GM23338 (cell line): ENCODE data around the gene HSPB2. TPM values are rescaled to one million over a fixed set of nuclear protein-coding genes. Genes with fewer than 3 reads are reported as not detected.

Experiments used
- ATAC-seq: fragments of 200-7000 bp; cut with Tn5 transposase; 3 replicates; pipeline ENCODE4 v1.9.1; 2020
- DNase-seq: peaks from one replicate; pipeline ENCODE4 v3.0.0-alpha.2; 2015; ENCODE audit warnings: low spot score
- H2AFZ ChIP-seq: fragments of 200-600 bp; sonication (generic); 2 replicates; pipeline ENCODE4 v1.8.0; 2016; ENCODE audit warnings: antibody characterized with exemption, mild to moderate bottlenecking, moderate library complexity
- H3F3A ChIP-seq: fragments of 200-600 bp; sonication (generic); replicated peaks from 2 replicates; pipeline ENCODE4 v1.8.0; 2017; ENCODE audit warnings: antibody characterized with exemption, mixed run types, low read depth
- H3K27ac ChIP-seq: fragments of 200-600 bp; sonication (generic); 2 replicates; pipeline ENCODE4 v1.6.1; 2016; ENCODE audit warnings: low read depth
- H3K27me3 ChIP-seq: fragments of 200-600 bp; sonication (generic); 2 replicates; pipeline ENCODE4 v1.8.0; 2016; ENCODE audit warnings: mild to moderate bottlenecking, mixed run types, moderate library complexity; ENCODE audit not compliant: insufficient read depth
- H3K36me3 ChIP-seq: fragments of 200-600 bp; sonication (generic); 2 replicates; pipeline ENCODE4 v1.8.0; 2016; ENCODE audit warnings: mild to moderate bottlenecking; ENCODE audit not compliant: insufficient read depth
- H3K4me1 ChIP-seq: fragments of 200-600 bp; sonication (generic); 2 replicates; pipeline ENCODE4 v1.8.0; 2016; ENCODE audit warnings: mild to moderate bottlenecking, moderate library complexity; ENCODE audit not compliant: insufficient read depth
- H3K4me2 ChIP-seq: fragments of 200-600 bp; sonication (generic); 2 replicates; pipeline ENCODE4 v1.7.1; 2017; ENCODE audit warnings: mixed run types
- H3K4me3 ChIP-seq: fragments of 200-600 bp; sonication (generic); 2 replicates; pipeline ENCODE4 v1.6.1; 2016; ENCODE audit warnings: mixed run types
- H3K79me2 ChIP-seq: fragments of 200-600 bp; sonication (generic); replicated peaks from 2 replicates; pipeline ENCODE4 v1.8.0; 2017; ENCODE audit warnings: mild to moderate bottlenecking; ENCODE audit not compliant: insufficient read depth
- H3K9me2 ChIP-seq: fragments of 200-600 bp; sonication (generic); 2 replicates; pipeline ENCODE4 v1.8.0; 2017; ENCODE audit not compliant: insufficient read depth
- H4K20me1 ChIP-seq: fragments of 200-600 bp; sonication (generic); replicated peaks from 2 replicates; pipeline ENCODE4 v1.8.0; 2017; ENCODE audit warnings: mild to moderate bottlenecking; ENCODE audit not compliant: insufficient read depth
- H3K27ac Mint-ChIP-seq: 2 replicates; pipeline ENCODE4 v1.8.0; 2020; ENCODE audit warnings: inconsistent platforms, mild to moderate bottlenecking, moderate library complexity, mixed read lengths
- H3K27me3 Mint-ChIP-seq: 3 replicates; pipeline ENCODE4 v1.8.0; 2022; ENCODE audit warnings: low read depth, mild to moderate bottlenecking, moderate library complexity, mixed read lengths, inconsistent platforms; ENCODE audit not compliant: insufficient read depth, poor library complexity
- H3K36me3 Mint-ChIP-seq: 3 replicates; pipeline ENCODE4 v1.8.0; 2021; ENCODE audit warnings: low read depth, mild to moderate bottlenecking, inconsistent platforms, moderate library complexity, mixed read lengths
- H3K4me1 Mint-ChIP-seq: 3 replicates; pipeline ENCODE4 v1.8.0; 2020; ENCODE audit warnings: mild to moderate bottlenecking, inconsistent platforms, mixed read lengths
- H3K4me3 Mint-ChIP-seq: 3 replicates; pipeline ENCODE4 v1.8.0; 2021; ENCODE audit warnings: moderate library complexity, mild to moderate bottlenecking, inconsistent platforms, mixed read lengths
- H3K9me3 Mint-ChIP-seq: 3 replicates; pipeline ENCODE4 v1.8.0; 2020; ENCODE audit warnings: moderate library complexity, mild to moderate bottlenecking, inconsistent platforms, mixed read lengths
- CREB1 ChIP-seq: fragments of 250-450 bp; sonication (Bioruptor Pico); IDR thresholded peaks from 2 replicates; pipeline ENCODE4 v1.5.0; 2020; ENCODE audit warnings: low read depth, mild to moderate bottlenecking, moderate library complexity
- EZH2 ChIP-seq: fragments of 200-600 bp; sonication (generic); IDR thresholded peaks from one replicate; pipeline ENCODE4 v1.8.0; 2017; ENCODE audit warnings: antibody characterized with exemption, mild to moderate bottlenecking, low read depth; ENCODE audit not compliant: unreplicated experiment
- EZH2phosphoT487 ChIP-seq: fragments of 200-600 bp; sonication (generic); IDR thresholded peaks from one replicate; pipeline ENCODE4 v1.8.1; 2018; ENCODE audit warnings: antibody characterized with exemption; ENCODE audit not compliant: unreplicated experiment
- JUNB ChIP-seq: IDR thresholded peaks from one replicate; pipeline ENCODE4 v1.6.1; 2016; ENCODE audit warnings: antibody characterized with exemption; ENCODE audit not compliant: unreplicated experiment
- NANOG ChIP-seq: IDR thresholded peaks from 2 replicates; pipeline ENCODE4 v1.6.1; 2016; ENCODE audit warnings: antibody characterized with exemption, borderline replicate concordance
- POLR2AphosphoS5 ChIP-seq: IDR thresholded peaks from 2 replicates; pipeline ENCODE4 v1.6.1; 2016; ENCODE audit warnings: antibody characterized with exemption, low read depth
- STAT1 ChIP-seq: IDR thresholded peaks from one replicate; pipeline ENCODE4 v1.6.1; 2016; ENCODE audit warnings: antibody characterized with exemption; ENCODE audit not compliant: unreplicated experiment
- ZNF114 ChIP-seq: fragments of 250-450 bp; sonication (Bioruptor Pico); IDR thresholded peaks from 2 replicates; pipeline ENCODE4 v1.5.0; 2020; ENCODE audit warnings: mild to moderate bottlenecking, moderate library complexity
- ZNF331 ChIP-seq: fragments of 250-450 bp; sonication (Bioruptor Pico); IDR thresholded peaks from 2 replicates; pipeline ENCODE4 v1.5.0; 2020; ENCODE audit warnings: low read depth, mild to moderate bottlenecking, moderate library complexity
- polyA plus RNA-seq: library from polyadenylated mRNA; unstranded; fragments of >200 nt; fragmentation: Nextera tagmentation; extraction: Ambion mirVana; gene quantifications from 2 replicates; pipeline ENCODE4 v1.2.1, GENCODE V29; 2016
- total RNA-seq: library from RNA; depleted of rRNA; stranded (reverse); fragments of >200 nt; shearing (Covaris generic); gene quantifications from 2 replicates; pipeline ENCODE4 v1.2.3, GENCODE V29; 2014
- TF ChIP-seq, protein P1 (sequence below): IDR thresholded peaks from one replicate; pipeline ENCODE4 v1.6.1; 2018; ENCODE audit warnings: antibody characterized with exemption; ENCODE audit not compliant: unreplicated experiment
- TF ChIP-seq, protein P2 (sequence below), 2 experiments: fragments of 200-600 bp in 1 of 2; sonication (generic) in 1 of 2; conservative IDR thresholded peaks; 2 replicates each; pipeline versions ENCODE4 v1.5.1 to v1.6.1; 2016 to 2017; ENCODE audit warnings: antibody characterized with exemption in 2 of 2, low read depth in 2 of 2, mild to moderate bottlenecking in 2 of 2, moderate library complexity in 1 of 2
- TF ChIP-seq, protein P3 (sequence below): fragments of 250-450 bp; sonication (Bioruptor Pico); IDR thresholded peaks from 2 replicates; pipeline ENCODE4 v1.5.0; 2020; ENCODE audit warnings: mild to moderate bottlenecking, moderate library complexity
- TF ChIP-seq, protein P4 (sequence below): IDR thresholded peaks from 2 replicates; pipeline ENCODE4 v1.6.1; 2016; ENCODE audit warnings: antibody characterized with exemption

Gene HSPB2
- total and polyA plus RNA-seq, 2 experiments from 2014 or later, result 1.0 to 2.6 TPM

DNA sequence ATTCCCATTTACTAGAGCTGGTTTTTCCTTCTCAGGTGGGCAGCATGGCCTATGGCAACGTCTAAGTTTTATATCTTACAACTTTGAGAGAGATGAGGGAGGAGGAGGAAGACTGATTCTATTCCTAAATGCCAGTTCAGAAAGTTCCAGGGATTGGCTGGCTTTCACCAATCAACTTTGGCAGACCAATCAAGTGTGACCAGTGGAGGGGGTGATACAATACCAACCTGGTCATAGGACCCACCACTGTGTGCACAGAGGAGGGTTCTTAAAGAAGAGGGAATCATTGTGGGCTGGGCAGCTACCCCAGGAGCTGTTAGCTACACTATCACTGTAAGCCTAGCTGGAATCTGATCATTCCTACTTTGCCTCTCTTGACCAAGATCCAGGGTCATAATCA, 32.7 kb downstream of the HSPB2 start:
- no peaks in the 10 kb centered on the region for H3K4me1 ChIP-seq
- no peaks in the 10 kb centered on the region for H3K27me3 ChIP-seq
- H3K36me3 ChIP-seq, result no peaks in the 10 kb centered on the region
- no peak overlapping the region for H3K4me3 Mint-ChIP-seq
- no peaks in the 10 kb centered on the region for H3K9me2 ChIP-seq
- no peaks in the 10 kb centered on the region for H3F3A ChIP-seq
- H3K27me3 Mint-ChIP-seq, result peaks cover 3% of the 10 kb centered on the region
- H2AFZ ChIP-seq, result no peak overlapping the region
- ATAC-seq, result peak; percentile 55
- H4K20me1 ChIP-seq, result no peaks in the 10 kb centered on the region; the same call in 1 of the 2 replicates
- peaks cover 13% of the 10 kb centered on the region; the same call in 2 of the 3 replicates for H3K4me1 Mint-ChIP-seq
- H3K79me2 ChIP-seq, result peaks cover 6% of the 10 kb centered on the region; the same call in 1 of the 2 replicates
- no peak overlapping the region for H3K4me2 ChIP-seq
- no peaks in the 10 kb centered on the region; the same call in 2 of the 3 replicates for H3K36me3 Mint-ChIP-seq
- H3K4me3 ChIP-seq, result no peak overlapping the region
- no peak for TF ChIP-seq ZNF114 (CRISPR knock-in tag)
- no peak for TF ChIP-seq EZH2phosphoT487
- no peak for TF ChIP-seq NANOG
- TF ChIP-seq JUNB, result no peak
- TF ChIP-seq, protein P1, sequence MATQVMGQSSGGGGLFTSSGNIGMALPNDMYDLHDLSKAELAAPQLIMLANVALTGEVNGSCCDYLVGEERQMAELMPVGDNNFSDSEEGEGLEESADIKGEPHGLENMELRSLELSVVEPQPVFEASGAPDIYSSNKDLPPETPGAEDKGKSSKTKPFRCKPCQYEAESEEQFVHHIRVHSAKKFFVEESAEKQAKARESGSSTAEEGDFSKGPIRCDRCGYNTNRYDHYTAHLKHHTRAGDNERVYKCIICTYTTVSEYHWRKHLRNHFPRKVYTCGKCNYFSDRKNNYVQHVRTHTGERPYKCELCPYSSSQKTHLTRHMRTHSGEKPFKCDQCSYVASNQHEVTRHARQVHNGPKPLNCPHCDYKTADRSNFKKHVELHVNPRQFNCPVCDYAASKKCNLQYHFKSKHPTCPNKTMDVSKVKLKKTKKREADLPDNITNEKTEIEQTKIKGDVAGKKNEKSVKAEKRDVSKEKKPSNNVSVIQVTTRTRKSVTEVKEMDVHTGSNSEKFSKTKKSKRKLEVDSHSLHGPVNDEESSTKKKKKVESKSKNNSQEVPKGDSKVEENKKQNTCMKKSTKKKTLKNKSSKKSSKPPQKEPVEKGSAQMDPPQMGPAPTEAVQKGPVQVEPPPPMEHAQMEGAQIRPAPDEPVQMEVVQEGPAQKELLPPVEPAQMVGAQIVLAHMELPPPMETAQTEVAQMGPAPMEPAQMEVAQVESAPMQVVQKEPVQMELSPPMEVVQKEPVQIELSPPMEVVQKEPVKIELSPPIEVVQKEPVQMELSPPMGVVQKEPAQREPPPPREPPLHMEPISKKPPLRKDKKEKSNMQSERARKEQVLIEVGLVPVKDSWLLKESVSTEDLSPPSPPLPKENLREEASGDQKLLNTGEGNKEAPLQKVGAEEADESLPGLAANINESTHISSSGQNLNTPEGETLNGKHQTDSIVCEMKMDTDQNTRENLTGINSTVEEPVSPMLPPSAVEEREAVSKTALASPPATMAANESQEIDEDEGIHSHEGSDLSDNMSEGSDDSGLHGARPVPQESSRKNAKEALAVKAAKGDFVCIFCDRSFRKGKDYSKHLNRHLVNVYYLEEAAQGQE, result no peak
- TF ChIP-seq, protein P2, sequence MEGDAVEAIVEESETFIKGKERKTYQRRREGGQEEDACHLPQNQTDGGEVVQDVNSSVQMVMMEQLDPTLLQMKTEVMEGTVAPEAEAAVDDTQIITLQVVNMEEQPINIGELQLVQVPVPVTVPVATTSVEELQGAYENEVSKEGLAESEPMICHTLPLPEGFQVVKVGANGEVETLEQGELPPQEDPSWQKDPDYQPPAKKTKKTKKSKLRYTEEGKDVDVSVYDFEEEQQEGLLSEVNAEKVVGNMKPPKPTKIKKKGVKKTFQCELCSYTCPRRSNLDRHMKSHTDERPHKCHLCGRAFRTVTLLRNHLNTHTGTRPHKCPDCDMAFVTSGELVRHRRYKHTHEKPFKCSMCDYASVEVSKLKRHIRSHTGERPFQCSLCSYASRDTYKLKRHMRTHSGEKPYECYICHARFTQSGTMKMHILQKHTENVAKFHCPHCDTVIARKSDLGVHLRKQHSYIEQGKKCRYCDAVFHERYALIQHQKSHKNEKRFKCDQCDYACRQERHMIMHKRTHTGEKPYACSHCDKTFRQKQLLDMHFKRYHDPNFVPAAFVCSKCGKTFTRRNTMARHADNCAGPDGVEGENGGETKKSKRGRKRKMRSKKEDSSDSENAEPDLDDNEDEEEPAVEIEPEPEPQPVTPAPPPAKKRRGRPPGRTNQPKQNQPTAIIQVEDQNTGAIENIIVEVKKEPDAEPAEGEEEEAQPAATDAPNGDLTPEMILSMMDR (conservative IDR thresholded peaks at IDR 0.05; ENCODE audit: low read depth in 2 of 2), result no peak
- TF ChIP-seq POLR2AphosphoS5, result no peak
- no peak for TF ChIP-seq EZH2
- TF ChIP-seq ZNF331 (CRISPR knock-in tag), result no peak
- TF ChIP-seq, protein P3, sequence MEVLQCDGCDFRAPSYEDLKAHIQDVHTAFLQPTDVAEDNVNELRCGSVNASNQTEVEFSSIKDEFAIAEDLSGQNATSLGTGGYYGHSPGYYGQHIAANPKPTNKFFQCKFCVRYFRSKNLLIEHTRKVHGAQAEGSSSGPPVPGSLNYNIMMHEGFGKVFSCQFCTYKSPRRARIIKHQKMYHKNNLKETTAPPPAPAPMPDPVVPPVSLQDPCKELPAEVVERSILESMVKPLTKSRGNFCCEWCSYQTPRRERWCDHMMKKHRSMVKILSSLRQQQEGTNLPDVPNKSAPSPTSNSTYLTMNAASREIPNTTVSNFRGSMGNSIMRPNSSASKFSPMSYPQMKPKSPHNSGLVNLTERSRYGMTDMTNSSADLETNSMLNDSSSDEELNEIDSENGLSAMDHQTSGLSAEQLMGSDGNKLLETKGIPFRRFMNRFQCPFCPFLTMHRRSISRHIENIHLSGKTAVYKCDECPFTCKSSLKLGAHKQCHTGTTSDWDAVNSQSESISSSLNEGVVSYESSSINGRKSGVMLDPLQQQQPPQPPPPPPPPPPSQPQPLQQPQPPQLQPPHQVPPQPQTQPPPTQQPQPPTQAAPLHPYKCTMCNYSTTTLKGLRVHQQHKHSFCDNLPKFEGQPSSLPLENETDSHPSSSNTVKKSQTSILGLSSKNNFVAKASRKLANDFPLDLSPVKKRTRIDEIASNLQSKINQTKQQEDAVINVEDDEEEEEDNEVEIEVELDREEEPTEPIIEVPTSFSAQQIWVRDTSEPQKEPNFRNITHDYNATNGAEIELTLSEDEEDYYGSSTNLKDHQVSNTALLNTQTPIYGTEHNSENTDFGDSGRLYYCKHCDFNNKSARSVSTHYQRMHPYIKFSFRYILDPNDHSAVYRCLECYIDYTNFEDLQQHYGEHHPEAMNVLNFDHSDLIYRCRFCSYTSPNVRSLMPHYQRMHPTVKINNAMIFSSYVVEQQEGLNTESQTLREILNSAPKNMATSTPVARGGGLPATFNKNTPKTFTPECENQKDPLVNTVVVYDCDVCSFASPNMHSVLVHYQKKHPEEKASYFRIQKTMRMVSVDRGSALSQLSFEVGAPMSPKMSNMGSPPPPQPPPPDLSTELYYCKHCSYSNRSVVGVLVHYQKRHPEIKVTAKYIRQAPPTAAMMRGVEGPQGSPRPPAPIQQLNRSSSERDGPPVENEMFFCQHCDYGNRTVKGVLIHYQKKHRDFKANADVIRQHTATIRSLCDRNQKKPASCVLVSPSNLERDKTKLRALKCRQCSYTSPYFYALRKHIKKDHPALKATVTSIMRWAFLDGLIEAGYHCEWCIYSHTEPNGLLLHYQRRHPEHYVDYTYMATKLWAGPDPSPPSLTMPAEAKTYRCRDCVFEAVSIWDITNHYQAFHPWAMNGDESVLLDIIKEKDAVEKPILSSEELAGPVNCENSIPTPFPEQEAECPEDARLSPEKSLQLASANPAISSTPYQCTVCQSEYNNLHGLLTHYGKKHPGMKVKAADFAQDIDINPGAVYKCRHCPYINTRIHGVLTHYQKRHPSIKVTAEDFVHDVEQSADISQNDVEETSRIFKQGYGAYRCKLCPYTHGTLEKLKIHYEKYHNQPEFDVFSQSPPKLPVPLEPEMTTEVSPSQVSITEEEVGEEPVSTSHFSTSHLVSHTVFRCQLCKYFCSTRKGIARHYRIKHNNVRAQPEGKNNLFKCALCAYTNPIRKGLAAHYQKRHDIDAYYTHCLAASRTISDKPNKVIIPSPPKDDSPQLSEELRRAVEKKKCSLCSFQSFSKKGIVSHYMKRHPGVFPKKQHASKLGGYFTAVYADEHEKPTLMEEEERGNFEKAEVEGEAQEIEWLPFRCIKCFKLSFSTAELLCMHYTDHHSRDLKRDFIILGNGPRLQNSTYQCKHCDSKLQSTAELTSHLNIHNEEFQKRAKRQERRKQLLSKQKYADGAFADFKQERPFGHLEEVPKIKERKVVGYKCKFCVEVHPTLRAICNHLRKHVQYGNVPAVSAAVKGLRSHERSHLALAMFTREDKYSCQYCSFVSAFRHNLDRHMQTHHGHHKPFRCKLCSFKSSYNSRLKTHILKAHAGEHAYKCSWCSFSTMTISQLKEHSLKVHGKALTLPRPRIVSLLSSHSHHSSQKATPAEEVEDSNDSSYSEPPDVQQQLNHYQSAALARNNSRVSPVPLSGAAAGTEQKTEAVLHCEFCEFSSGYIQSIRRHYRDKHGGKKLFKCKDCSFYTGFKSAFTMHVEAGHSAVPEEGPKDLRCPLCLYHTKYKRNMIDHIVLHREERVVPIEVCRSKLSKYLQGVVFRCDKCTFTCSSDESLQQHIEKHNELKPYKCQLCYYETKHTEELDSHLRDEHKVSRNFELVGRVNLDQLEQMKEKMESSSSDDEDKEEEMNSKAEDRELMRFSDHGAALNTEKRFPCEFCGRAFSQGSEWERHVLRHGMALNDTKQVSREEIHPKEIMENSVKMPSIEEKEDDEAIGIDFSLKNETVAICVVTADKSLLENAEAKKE (CRISPR knock-in tag), result no peak
- TF ChIP-seq, protein P4, sequence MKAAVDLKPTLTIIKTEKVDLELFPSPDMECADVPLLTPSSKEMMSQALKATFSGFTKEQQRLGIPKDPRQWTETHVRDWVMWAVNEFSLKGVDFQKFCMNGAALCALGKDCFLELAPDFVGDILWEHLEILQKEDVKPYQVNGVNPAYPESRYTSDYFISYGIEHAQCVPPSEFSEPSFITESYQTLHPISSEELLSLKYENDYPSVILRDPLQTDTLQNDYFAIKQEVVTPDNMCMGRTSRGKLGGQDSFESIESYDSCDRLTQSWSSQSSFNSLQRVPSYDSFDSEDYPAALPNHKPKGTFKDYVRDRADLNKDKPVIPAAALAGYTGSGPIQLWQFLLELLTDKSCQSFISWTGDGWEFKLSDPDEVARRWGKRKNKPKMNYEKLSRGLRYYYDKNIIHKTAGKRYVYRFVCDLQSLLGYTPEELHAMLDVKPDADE, result no peak
- no peak for TF ChIP-seq CREB1
- no peak for TF ChIP-seq STAT1
- no peak overlapping the region for H3K27ac ChIP-seq
- no peaks in the 10 kb centered on the region for H3K9me3 Mint-ChIP-seq
- no peak for DNase-seq
- no peak overlapping the region for H3K27ac Mint-ChIP-seq
